Brain microvascular endothelial cell (primary cell): ENCODE results near the gene WDR27.

Source experiments
- DNase-seq: peaks from one replicate; pipeline ENCODE4 v3.0.0-alpha.2; 2020
- H3K27ac ChIP-seq: fragments of 250-450 bp; sonication (Bioruptor Pico); 2 replicates; pipeline ENCODE4 v1.5.1; 2020; ENCODE audit warnings: mild to moderate bottlenecking, moderate library complexity
- H3K27me3 ChIP-seq: fragments of 250-450 bp; sonication (Bioruptor Pico); replicated peaks from 2 replicates; pipeline ENCODE4 v1.5.1; 2020; ENCODE audit warnings: mild to moderate bottlenecking
- H3K36me3 ChIP-seq: fragments of 250-450 bp; sonication (Bioruptor Pico); replicated peaks from 2 replicates; pipeline ENCODE4 v1.5.1; 2020; ENCODE audit warnings: mild to moderate bottlenecking
- H3K4me3 ChIP-seq: 2 replicates; pipeline ENCODE4 v1.5.1; 2011; ENCODE audit warnings: low read depth, mild to moderate bottlenecking, control low read depth, low read length, moderate library complexity
- in situ Hi-C: cut with HindIII; loops from 2 replicates; pipeline ENCODE4 v1.10.0; 2017; ENCODE audit warnings: low sequenced_read_pairs, low pct_ligation_motif_present
- TF ChIP-seq, protein P1 (sequence below): IDR thresholded peaks from 2 replicates; pipeline ENCODE4 v1.5.1; 2011; ENCODE audit warnings: low read depth, mild to moderate bottlenecking, moderate library complexity, low read length, control low read depth, inconsistent platforms; ENCODE audit errors: missing control alignments

WDR27 gene

DNA sequence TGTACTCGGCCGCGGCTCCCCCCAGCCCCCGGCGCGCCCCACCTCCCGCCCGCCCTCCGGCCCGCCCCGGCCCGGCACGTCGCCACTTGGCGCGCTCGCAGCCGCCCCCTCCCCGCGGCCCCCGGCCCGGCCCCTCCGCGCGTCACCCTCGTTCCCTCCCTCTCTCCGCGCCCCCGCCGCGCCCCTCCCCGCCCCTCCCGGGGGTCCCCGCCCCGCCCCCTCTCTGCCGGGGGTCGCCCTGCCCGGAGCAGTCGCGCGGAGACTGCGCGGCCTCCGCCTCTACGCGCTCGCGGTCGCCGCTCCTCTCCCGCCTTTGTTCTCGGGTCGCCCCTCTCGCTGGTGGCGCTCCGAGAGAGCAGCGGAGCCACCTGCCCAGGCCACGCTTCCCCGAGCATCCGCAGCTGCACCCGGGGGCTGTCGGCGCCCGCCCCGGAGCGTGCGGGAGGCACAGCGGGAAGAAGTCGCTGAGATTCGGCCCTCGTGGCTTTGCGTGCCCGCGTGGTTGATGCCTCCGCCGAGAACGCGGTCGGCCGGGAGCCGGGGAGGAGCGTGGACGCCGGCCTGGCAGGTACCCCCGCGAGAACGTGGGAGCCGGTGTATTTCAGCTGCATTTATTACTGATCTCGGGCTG, 22.8 kb upstream of the WDR27 start, which contains the start of gene PHF10:
TSS of gene PHF10 (minus strand) at position 7 of the 631 bp plus-strand sequence. CDS start 569 bp downstream, outside the sequence.
- no peaks in the 10 kb centered on the region for H3K27me3 ChIP-seq
- DNase-seq = no peak
- H3K4me3 ChIP-seq = peak within 1 kb of the TSS; percentile 72
- in situ Hi-C loops = no loop called here
- TF ChIP-seq, protein P1, sequence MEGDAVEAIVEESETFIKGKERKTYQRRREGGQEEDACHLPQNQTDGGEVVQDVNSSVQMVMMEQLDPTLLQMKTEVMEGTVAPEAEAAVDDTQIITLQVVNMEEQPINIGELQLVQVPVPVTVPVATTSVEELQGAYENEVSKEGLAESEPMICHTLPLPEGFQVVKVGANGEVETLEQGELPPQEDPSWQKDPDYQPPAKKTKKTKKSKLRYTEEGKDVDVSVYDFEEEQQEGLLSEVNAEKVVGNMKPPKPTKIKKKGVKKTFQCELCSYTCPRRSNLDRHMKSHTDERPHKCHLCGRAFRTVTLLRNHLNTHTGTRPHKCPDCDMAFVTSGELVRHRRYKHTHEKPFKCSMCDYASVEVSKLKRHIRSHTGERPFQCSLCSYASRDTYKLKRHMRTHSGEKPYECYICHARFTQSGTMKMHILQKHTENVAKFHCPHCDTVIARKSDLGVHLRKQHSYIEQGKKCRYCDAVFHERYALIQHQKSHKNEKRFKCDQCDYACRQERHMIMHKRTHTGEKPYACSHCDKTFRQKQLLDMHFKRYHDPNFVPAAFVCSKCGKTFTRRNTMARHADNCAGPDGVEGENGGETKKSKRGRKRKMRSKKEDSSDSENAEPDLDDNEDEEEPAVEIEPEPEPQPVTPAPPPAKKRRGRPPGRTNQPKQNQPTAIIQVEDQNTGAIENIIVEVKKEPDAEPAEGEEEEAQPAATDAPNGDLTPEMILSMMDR = no peak
- peak within 1 kb of the TSS; percentile 65 for H3K27ac ChIP-seq
- no peaks in the 10 kb centered on the region for H3K36me3 ChIP-seq

DNA sequence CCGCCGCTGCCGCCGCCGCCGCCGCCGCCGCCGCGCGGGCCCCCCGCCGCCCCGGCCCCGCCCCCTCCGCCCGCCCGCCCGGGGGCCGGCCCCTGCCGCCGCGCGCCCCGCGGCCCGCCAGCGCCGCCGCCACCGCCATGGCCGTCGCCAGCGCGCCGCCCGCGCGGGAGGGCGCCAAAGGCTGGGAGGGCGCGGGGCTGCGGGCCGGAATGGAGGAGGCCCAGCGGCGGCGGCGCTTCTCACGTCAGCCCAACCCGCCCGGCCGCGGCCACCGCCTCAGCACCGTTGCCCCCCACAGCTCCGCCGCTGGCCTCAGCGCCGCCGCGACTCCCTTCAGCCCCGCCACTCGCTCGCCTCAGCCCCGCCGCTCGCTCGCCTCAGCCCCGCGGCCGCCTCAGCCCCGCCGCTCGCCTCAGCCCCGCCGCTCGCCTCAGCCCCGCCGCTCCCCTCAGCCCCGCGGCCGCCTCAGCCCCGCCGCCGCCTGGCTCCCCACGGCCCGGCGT, 22.2 kb upstream of the WDR27 start:
- H3K27me3 ChIP-seq = no peaks in the 10 kb centered on the region
- DNase-seq = no peak
- peak overlapping the region; percentile 50 for H3K27ac ChIP-seq
- in situ Hi-C loops = no loop called here
- H3K4me3 ChIP-seq = peak overlapping the region; percentile 72
- no peaks in the 10 kb centered on the region for H3K36me3 ChIP-seq
- TF ChIP-seq, protein P1 = no peak

DNA sequence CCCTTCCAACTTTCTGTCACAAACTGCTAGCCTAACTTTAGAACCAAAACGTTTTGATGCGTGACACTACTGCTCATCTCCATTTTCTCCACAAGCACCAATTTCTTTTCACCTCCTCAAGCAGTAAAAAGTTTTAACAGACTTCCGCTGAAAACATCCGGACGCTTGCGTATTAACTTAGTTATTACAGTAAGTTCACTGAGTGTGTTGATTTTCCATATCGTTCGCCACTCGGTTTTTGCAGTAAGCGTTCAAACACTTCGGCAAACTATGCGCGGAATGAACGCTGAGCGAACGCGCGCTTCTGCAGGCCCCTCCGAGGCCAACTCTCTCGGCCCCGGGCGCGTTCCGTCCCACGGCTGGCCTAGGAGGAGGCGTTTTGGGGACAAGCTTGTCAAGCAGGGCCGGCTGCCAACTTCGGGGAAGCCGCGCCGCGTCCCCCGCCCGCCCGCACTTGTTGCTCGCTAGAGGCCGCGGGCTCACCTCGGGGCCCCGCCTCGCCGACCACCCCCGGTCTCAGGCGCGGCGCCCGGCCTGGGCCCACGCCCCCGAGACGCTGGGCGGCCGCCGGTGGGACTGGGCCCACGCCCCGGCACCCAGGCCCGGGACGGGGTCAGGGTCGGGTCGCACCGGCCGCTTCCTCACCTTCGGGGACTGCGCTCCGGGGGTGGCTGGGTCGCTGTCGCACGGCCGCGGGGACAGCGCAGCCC, 21.5 kb upstream of the WDR27 start:
- Histone ChIP-seq H3K27me3 (no peaks in the 10 kb centered on the region), H3K4me3 (peak overlapping the region; percentile 72), H3K36me3 (no peaks in the 10 kb centered on the region), H3K27ac (peak overlapping the region; percentile 65)
- TF ChIP-seq, protein P1 = no peak
- peak; percentile 38 for DNase-seq
- in situ Hi-C loops = no loop called here

DNA sequence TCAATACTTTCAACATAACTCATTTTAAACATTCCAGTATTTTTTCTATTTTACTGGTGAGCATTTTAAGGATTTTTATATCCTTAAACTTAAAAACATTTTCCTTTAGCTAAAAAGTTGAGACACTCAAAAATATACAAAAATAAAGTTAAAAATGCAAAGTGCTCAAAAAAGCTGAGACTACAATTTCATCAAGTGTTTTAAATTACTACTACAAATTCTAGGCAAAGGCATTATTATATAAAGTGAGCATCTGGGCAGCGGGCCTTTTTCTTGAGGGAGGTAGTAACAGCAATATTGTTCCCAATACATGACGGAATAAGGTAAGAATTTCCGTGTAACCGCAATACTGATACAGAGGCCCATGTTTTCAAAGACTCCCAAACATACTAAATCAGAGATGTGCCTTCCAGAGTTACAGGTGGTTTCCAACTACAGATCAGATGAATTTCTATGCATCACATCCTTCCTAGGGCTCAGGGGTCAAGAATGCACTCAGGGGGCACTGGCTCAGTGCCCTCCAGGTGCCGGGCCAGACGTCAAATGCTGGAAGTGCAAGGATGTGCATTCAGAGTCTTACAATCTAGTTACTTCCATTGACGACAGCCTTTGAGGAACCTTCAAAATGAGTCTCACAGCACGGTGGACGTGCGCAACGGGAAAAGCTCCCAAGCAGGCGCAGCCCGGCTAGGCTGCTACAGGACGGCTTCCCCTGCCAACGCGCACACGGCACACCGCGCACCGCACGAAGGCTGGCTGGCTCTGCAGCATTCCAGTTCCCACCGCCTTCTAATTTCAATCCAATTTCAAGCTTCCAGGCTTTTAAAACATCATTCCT, 20.8 kb upstream of the WDR27 start:
- Histone ChIP-seq H3K27ac (peak overlapping the region; percentile 65), H3K36me3 (no peaks in the 10 kb centered on the region), H3K27me3 (no peaks in the 10 kb centered on the region), H3K4me3 (peak overlapping the region; percentile 72)
- in situ Hi-C loops = no loop called here
- DNase-seq = peak; percentile 61
- TF ChIP-seq, protein P1 = no peak

DNA sequence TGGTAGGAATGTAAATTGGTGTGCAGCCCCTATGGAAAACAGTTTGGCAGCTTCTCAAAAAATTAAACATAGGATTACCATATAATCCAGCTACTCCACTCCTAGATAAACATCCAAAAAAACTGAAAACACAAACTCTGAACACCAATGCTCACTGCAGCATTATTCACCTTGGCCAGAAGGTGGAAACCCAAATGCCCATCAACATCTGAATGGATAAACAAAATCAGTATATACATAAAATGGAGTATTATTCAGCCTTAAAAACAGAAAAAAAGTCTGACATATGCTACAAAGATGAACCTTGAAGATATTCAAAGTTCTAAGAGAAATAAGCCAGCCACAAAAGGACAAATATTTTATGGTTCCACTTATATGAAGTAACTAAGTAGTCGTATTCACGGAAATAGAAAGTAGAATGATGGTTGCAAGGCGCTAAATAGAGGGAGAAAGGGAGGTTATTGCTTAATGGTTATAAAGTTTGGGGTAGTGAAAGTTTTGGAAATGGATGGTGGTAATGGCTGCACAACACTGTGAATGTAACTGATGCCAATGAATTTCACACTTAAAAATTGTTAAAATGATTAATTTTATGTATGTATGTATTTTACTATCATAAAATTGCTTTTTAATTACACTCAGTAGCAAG, 18.5 kb upstream of the WDR27 start:
- no peak overlapping the region for H3K27ac ChIP-seq
- peaks cover 3% of the 10 kb centered on the region for H3K36me3 ChIP-seq
- no peaks in the 10 kb centered on the region for H3K27me3 ChIP-seq
- H3K4me3 ChIP-seq = no peak overlapping the region
- TF ChIP-seq, protein P1 = peak; percentile 8
- no peak for DNase-seq
- in situ Hi-C loops = no loop called here
